HK-2 (cell line): Measurements from ENCODE around the gene SLC22A12.
"Not testable (repeated sequence)": the region's sequence is repeated elsewhere in the genome, so short reads cannot be mapped to it uniquely, and the experiment has no call there.

Experiments
- DNase-seq: peaks from one replicate; pipeline ENCODE4 v3.0.0-alpha.2; 2018; ENCODE audit not compliant: unreplicated experiment

Gene SLC22A12

DNA sequence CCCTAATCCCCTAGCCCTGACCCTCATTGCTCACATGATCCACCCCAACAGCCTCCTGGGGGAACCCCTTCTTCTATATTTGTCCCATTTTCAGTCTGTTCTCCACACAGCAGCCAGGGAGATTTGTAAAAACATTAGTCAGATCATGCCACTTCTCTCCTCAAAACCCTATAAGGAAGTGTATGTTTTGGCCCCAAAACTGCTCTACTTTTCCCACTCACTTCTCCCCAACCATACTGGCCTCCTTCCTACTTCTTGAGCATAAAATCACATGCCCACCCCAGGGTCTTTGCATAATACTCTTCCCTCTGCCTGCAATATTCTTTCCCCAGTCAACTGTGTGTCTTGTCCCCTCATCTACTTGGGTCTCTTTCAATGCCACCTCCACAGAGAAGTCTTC, 4.7 kb upstream of the SLC22A12 start:
- no peak for DNase-seq

DNA sequence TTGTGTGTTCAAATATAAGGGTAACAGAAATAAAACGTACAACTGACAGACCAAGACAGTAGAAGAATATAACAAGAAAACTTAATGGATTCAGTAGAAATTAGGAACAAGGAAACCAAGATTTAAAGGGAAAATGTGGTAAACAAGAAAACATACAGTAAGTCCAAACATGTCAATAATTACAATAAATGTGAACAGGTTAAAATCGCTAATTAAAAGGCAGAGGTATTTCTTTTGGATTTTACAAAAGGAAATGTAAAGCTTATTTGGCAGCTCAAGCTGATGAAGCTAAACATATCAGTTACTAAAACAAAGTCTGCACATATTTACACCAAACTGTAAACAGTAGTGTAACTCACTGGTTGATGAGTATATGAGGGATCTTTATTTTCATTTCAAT, 2.3 kb upstream of the SLC22A12 start:
- no peak for DNase-seq

DNA sequence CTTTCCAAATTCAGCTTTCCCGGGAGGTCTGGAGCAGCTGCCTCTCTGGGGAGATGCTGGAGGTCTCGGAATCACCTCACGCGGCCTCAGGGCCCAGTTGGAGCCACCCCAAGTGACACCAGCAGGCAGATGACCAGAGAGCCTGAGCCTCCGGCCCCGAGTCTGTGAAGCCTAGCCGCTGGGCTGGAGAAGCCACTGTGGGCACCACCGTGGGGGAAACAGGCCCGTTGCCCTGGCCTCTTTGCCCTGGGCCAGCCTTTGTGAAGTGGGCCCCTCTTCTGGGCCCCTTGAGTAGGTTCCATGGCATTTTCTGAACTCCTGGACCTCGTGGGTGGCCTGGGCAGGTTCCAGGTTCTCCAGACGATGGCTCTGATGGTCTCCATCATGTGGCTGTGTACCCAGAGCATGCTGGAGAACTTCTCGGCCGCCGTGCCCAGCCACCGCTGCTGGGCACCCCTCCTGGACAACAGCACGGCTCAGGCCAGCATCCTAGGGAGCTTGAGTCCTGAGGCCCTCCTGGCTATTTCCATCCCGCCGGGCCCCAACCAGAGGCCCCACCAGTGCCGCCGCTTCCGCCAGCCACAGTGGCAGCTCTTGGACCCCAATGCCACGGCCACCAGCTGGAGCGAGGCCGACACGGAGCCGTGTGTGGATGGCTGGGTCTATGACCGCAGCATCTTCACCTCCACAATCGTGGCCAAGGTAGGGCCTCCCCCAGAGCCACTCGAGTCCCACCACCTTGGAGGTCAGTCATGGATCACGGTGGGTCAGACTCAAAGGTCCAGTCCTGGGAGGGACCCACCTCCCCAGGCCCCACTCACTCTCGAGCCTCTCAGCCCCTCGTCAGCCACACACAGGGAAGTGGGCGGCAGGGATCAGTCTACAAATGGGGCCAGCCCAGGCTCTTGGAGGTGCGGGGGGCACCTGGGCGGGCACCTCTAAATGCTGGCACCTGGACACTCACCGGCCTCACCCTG, 525 bp downstream of the SLC22A12 start:
- DNase-seq, result no peak

DNA sequence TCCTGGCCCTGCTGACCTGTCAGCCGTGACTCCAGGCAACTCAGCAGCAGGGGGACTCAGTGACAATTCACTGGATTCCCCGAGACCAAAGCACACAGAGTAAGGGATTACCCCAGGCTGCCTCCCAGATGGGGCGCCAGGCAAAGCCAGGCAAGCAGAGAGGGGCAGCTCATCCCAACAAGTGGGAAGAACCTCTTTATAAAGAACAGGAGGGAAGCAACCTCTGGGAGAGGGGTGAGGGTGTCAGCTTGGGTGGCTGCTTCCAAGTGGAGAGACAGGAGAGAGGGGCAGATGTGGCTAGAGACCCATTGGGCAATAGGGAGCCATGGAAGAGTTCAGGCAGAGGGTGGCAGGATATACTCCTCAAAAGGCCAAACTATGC, 1.2 kb downstream of the SLC22A12 start:
- no peak for DNase-seq

DNA sequence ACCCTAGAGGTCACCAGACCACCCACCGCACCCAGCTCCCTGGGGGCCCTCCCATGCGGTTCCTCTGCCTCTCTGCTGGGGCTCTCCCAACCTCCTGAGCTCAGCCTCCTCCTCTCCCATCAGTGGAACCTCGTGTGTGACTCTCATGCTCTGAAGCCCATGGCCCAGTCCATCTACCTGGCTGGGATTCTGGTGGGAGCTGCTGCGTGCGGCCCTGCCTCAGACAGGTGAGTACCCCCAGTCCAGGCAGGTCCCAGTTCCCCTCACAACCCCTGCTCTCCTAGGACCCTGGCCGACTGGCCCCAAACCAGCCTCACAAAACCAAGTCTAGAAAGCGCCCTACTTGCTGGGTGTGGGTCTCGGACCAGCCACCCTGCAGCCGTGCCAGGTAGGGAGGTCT, 1.6 kb downstream of the SLC22A12 start:
- no peak for DNase-seq

DNA sequence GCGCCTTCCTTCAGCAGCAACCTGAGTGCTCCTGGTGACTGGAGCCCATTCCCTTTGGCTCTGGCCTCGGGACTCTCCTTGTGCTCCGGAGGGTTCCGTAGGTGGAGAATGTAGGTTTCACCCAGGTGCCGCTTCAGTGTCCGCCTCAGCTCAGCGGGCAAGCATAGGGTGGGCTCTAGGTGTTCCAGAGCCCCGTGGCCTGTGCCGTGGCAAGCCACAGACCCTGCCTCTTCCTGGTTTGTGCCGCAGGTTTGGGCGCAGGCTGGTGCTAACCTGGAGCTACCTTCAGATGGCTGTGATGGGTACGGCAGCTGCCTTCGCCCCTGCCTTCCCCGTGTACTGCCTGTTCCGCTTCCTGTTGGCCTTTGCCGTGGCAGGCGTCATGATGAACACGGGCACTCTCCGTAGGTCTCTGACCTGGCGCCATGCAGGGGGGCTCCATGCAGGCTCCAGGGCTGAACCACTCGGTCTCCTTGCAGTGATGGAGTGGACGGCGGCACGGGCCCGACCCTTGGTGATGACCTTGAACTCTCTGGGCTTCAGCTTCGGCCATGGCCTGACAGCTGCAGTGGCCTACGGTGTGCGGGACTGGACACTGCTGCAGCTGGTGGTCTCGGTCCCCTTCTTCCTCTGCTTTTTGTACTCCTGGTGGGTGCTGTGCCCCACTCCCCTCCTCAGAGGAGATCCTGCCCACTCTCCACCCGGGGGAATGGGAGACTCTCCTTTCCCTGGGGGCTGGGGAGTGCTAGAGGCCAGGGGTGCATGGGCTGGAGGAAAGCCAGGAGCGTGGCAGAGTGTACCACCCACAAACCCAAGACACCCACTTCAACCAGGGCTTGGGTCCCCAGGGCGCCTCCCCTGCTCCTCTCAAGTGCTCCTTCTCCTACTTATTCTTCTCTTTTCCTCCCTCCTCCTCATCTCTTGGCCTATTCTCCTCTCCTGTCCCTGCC, 2.4 kb downstream of the SLC22A12 start:
- DNase-seq, result no peak

DNA sequence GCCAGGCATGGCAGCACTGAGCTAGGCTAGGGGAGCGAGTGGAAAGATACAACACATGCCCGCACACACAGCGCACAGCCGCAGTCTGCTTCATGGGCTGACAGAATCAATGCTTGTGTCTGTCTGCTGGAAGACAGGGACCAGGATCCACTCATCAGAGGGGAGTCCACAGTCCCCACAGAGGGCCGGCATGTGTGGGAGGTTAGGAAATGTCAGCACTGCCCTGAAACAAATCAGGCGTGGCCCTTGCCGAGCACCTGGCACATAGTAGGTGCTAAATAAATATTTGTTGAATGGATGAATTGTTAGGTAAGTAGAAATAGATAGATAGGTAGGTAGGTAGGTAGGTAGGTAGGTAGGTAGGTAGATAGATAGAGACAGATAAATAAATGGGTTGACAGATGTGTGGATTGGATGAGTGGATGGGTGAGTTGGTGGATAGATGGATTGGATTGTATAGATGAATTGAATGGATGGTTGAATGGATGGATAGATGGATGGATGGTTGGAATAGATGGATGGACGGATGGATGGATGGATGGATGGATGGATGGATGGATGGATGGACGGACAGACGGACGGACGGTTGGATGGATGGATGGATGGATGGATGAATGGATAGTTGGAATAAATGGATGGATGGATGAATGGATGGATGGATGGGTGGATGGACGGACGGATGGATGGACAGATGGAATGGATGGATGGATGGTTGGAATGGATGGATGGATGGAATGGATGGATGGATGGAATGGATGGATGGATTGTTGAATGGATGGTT, 3.3 kb downstream of the SLC22A12 start:
- no peak for DNase-seq

DNA sequence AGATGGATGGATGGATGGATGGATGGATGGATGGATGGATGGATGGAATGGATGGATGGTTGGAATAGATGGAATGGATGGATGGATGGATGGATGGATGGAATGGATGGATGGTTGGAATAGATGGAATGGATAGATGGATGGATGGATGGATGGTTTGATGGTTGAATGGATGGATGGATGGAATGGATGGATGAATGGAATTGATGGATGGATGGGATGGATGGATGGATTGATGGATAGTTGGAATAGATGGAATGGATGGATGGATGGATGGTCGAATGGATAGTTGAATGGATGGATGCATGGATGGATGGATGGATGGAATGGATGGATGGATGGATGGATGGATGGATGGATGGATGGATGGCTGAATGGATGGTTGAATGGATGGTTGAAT, 4.9 kb downstream of the SLC22A12 start:
- not testable (repeated sequence) for DNase-seq

DNA sequence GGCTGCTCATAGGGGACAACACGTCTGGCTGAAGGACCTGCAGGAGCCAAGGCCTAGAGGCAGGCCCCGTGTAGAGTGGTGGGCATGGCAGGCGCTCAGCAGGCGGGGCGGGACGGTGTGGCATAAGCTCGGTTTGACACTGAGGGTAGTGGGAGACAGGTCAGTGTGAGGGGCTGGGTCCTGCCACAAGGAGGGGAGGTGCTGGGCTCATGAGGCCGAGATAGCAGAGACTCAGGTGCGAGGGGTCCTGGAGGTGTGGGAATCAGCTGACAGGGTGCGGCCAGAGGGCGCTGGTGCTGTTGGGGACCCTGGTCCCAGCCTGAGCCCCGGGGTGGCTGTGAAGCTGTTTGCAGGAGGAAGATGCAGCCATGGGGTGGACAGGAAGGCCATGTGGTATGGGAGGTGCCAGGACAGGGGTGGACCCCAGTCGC, 6.7 kb downstream of the SLC22A12 start:
- DNase-seq, result no peak

DNA sequence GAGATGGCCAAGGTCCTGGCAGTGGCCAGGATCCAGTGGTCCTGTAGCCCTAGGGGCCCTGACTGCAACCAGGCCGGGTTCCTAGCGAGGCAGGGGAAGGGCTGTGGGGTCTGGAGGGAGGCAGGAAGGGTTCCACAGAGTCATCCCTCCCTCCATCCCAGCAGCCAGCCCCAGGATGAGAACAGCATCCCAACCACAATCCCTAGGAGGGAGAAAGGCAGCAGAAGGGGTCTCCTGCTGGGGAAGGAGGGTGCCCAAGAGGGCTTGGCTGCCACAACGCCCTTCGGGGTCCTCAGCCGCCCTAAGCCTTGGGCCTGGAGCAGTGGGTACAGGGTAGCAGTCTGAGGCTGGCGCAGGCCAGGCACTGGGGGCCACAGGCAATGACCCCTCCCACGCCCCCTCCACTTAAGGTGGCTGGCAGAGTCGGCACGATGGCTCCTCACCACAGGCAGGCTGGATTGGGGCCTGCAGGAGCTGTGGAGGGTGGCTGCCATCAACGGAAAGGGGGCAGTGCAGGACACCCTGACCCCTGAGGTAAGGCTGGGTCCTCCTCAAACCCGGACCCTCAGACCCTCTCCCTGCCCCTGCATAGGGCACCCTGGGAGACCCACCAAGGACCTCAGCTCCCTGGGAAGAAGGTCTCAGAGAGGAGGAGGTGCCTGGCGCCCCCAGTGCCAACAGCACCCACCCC, 7.2 kb downstream of the SLC22A12 start:
- DNase-seq, result no peak

DNA sequence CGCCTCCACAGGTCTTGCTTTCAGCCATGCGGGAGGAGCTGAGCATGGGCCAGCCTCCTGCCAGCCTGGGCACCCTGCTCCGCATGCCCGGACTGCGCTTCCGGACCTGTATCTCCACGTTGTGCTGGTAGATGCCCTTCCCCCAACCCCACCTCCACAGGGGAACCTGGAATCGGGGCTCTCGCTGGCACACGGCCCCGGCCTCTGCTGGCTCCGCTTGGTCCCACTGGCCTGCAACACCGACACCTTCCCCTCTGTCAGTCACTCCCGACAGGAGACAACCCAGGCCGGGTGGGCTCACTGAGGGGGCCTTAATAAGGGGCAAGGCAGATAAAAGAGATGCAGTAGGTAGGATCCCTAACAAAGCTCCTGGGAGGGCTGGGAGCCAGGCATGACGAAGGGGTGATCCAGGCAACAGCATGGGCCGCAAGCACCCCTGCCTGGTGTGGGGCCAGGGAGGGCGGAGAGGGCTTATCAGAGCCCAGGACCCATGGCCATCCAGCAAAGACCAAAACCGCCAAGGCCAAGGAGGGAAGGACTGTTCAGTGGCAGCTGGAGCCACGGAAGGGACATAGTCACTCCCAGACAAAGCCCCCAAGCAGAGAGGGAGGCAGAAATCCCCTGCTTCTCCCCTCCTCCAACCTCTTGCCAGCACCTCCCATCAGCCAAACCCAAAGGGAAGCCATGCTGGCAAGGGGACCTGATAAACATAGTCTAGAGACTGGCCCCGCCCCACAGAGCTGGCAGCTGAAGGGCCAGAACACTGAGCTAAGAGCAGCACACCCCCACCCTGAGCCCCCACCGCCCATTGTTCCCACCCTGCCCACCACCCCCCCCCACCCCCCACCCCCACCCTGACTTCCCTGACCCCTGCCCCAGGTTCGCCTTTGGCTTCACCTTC, 8.0 kb downstream of the SLC22A12 start:
- DNase-seq, result no peak

DNA sequence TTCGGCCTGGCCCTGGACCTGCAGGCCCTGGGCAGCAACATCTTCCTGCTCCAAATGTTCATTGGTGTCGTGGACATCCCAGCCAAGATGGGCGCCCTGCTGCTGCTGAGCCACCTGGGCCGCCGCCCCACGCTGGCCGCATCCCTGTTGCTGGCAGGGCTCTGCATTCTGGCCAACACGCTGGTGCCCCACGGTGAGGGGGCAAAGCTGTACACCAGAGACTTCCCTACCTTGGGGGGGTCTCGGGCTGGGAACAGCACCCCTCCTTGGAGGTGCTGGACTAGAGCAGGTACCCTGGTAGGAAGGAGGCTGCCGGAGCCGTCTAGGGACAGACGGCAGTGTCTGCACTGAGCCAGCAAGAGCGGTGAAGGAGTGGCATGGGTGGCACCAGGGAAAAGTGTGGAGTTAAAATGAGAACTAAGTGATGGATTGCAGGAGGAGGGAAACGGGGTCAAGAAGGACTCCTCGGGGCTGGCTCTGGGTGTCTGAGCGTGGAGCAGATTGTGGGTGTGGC, 8.7 kb downstream of the SLC22A12 start:
- DNase-seq, result no peak

DNA sequence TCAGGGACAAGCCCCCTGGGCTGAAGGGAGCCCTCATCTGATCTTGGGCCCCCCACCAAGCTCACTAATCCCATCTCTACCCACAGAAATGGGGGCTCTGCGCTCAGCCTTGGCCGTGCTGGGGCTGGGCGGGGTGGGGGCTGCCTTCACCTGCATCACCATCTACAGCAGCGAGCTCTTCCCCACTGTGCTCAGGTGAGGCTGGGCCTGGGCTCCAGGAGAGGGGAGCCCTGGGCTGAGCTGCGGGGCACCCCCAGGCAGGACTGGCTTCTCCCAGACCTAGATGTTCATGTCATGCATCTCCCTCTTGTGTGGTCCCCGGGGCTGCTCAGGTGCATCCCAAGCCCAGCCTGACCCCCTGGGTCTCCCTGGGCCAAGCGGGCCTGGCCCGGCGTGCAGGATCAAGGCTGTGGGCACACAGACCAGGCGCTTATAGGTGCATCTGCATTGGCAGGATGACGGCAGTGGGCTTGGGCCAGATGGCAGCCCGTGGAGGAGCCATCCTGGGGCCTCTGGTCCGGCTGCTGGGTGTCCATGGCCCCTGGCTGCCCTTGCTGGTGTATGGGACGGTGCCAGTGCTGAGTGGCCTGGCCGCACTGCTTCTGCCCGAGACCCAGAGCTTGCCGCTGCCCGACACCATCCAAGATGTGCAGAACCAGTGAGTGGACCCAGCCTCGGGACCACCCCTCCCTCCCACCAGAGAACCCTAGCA, 9.4 kb downstream of the SLC22A12 start:
- DNase-seq, result no peak

DNA sequence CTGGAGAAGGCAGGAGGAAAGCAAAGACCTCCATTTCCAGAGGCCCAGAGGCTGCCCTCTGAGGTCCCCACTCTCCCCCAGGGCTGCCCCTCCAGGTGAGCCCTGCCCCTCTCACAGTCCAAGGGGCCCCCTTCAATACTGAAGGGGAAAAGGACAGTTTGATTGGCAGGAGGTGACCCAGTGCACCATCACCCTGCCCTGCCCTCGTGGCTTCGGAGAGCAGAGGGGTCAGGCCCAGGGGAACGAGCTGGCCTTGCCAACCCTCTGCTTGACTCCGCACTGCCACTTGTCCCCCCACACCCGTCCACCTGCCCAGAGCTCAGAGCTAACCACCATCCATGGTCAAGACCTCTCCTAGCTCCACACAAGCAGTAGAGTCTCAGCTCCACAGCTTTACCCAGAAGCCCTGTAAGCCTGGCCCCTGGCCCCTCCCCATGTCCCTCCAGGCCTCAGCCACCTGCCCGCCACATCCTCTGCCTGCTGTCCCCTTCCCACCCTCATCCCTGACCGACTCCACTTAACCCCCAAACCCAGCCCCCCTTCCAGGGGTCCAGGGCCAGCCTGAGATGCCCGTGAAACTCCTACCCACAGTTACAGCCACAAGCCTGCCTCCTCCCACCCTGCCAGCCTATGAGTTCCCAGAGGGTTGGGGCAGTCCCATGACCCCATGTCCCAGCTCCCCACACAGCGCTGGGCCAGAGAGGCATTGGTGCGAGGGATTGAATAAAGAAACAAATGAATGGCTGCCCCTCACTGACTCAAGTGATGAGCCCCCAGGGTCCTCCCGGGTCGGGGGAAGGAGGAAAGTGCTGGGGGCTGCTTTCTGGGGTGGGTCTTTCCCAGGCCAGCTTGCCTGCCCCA, 10.8 kb downstream of the SLC22A12 start:
- no peak for DNase-seq

DNA sequence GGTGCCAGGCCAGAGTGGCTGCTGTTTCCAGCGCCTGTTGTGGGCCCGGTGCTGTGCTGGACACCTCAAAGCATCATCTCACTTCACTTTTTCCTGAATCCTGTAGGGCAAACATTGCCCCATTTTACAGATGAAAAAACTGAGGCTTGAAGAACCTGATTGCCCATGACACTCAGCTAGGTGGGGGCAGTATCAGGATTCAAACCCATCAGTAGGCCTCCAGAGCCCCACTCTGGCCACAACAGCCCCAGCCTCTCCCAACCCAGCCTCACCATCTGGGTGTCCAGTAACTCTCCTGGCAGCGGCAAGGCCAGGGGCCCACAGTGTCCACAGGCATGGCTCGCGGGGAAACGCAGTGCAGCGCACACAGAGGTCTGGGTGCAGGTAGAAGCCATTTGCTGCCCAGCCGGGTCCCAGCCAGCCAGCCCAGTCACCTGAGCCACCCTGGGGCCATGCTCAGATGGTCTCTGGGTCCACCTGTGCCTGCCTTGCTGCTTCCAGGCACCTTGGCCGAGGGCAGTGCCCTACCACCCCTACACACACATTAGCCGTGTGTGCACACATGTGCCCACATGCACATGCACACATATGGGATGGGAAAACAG, 11.5 kb downstream of the SLC22A12 start:
- no peak for DNase-seq

DNA sequence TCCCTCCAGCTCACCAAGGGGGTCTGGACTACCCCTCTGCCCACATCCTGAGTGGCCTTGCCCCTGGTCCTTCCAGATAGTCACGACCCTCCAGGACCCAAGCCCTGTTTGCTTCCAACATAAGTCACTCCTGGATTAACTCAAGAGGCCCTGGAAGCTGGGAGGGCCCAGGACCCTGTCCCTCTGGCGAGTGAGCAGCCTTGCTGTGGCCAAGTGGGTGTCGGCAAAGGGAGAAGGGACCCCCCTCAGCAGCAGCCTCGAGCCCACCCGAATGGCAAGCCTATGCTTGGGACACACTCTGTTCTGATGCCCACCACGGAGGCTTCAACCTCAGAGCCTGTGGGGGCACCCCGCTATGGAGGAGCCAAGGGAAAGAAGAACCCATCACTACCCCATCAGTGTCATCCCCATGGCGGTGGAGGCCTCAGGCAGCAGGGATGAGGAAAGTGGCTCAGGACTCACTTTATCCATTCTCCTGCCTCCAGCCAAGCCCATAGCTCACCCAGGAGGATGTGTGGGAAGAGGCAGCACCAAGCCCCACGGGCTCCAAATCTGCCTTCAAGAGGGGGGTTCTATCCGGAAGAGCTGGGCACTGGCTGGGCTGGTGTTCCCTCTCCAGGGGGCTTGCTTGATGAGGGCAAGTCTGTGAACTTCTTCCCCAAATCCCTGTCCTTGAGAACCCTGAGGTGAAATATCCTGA, 12.5 kb downstream of the SLC22A12 start:
- DNase-seq, result no peak
